Measurements from ENCODE around the gene PON3.
"Not testable (repeated sequence)": the region's sequence is repeated elsewhere in the genome, so short reads cannot be mapped to it uniquely, and the experiment has no call there.

PON3 gene

GRCh38 chr7:95411666-95412065 is 15.5 kb upstream of the PON3 start:
- no peak for DNase-seq

DNA sequence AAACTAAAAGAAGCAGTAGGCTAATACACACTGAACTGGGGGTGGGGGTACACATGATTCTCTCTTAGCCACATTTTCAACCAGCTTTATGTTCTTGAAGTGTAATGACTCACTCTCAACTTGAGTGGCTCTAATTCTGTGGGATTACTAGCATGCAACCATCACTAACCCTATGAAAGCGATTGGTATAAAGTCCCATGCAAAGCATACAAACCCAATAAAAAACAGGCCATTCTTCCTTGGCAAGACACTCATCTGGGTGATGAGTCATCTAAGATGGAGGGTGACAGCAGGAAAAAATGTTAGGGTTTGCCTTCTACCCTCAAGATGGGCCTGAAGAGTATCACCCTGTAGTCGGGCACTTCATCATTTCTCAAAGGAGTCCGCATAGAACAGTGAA is 14.9 kb upstream of the PON3 start:
- DNase-seq = peak; percentile 33

DNA sequence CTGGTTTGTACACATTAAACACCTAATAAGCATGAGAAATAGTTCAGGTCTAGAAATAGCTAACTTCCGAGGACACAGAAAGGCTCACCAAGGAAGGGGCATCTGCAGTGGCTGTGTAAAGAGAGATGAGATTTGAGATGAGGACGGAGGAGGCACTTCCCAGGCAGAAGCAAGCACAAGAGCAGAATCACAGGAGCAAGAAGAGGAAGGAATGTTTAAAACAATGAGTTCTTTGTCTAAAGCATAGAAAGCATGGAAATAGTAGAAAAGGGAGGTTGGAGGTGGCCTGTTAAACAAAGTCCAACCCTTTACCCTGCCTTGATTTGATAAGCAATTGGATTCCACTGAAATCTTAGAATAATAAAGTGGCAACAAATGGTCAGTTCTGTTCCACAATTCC is 11.6 kb upstream of the PON3 start:
- no peak for DNase-seq

DNA sequence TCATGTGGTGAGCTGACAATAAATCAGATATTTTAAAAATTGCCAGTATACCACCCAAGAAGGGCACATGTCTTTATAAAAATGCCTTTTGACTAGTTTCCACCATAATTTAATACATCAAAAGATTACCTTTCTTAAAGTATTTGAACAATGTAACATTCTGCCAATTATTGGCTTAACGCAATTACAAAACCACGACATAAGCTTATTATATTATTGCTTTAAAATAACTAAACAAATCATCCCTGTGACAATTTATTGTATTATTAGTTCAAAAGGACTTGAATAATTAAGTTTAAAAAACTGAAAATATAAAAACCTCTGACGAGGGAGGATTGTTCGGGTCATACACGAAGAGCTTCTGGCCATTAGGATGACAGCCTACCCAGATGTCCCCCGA is 9.6 kb upstream of the PON3 start:
- no peak for DNase-seq

DNA sequence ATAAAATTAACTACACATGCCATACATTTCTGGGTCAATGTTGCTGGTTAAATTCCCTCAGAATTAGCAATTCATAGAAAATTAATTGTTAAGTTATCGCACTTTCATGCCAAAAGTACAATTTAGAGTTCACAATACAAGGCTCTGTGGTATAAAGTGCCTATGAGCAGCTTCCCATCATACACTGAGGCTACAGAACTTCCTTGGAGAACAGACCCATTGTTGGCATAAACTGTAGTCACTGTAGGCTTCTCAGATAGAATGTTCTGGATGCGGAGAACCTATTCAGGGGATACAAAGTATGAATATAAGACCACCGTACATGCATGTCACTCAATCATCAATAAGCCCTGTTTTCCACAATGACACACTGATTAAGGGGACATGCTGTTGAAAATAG is 9.0 kb upstream of the PON3 start:
- DNase-seq = no peak

- no peak for DNase-seq
These were observed 8.2 kb upstream of the PON3 start for GRCh38 chr7:95404316-95404865.

- DNase-seq = no peak
These were observed 2.2 kb upstream of the PON3 start for GRCh38 chr7:95398155-95398940.

DNA sequence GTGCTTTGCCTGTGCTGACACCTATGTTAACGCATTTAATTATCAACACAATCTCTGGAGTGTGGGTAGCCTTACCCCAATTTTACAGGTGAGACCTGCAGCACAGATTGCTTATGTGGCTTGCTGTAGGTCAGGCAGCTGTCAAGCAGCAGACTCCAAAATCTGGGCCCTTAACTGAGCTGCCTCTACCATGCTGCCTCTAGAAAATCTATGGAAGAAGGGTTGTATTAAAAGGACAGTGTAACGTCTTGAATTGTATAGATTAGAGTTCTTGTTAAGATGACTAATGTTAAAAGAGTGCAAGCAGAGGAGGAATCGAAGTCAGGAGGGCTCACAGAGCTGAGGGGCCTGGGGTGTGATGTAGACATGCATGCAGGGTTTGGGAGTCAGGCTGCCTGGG is 1.2 kb upstream of the PON3 start:
- DNase-seq = no peak

DNA sequence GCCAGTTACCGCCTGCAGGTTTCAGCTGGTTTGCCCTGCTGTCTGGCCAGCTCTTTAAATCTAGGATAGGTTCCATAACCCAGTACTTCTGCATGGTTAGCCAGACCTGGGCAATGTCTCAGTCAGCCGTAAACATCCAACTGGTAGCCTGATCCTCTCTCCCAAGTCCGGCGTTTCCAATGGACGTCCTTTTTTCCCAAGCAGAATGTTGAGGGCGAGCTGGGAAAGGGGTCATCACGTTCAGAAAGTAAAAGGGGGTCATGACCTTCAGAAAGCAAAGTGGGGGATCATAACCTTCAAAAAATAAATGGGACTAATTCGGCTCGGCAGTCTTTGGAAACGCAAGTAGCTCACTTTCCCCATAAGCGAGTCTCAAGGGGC is 430 bp downstream of the PON3 start:
- no peak for DNase-seq

DNA sequence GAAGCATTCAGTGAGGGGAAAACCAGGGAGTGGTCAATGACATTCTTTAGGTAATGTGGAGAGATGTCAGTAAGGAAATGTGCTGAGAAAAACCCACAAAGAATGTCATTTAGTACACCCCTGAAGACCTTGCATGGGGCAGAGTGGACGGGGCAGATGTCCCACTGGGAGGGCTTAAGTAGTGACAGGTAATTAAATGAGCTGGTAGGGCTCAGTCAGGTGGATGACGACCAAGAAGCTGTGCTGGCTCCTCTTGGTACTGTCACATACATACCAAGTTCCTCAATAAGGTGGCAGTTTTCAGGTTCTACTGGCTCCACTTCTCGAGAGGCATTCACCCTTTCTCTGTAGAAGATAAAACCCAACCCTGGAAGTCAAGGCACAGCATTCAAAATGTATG is 1.8 kb downstream of the PON3 start:
- DNase-seq = no peak

DNA sequence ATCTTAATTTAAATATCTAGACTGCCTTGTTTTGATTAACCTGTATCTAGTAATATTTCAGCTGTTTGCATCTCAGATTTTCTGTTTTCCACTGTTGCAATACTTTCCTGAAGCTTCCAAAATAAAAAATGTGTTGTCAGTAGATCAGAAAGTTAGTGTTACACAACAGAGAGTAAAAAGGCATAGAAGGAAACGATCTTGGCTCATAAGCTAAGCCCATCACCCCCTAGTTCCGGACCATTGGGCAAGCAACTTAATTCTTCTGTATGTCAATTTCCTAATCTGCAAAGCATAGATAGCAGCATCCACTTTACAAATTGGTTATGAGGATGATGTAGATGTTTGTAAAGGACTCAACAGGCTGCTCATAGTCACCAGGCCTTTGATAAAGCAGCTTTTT is 4.4 kb downstream of the PON3 start:
- DNase-seq = no peak

DNA sequence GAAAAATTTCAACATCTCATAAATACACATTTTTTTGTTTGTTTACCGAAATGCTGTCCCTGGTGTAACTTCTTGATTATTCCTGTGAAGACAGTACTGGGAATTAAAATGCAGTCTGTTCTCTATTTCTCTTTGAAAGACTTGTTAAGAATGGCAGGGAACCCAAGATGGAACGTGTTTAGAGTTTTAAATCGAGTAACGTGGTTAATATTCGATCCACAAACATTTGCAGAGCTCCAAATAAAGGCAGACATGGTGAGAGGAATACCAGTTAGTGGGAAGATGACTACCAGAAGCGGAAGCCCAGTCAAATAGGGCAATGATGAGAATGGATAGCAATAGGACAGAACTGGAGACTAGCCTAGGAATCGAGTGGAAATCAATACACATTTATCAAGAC is 6.7 kb downstream of the PON3 start:
- no peak for DNase-seq

GRCh38 chr7:95379457-95379856 is 16.7 kb downstream of the PON3 start:
- DNase-seq = not testable (repeated sequence)

GRCh38 chr7:95376632-95377400 is 19.4 kb downstream of the PON3 start:
- DNase-seq = no peak

DNA sequence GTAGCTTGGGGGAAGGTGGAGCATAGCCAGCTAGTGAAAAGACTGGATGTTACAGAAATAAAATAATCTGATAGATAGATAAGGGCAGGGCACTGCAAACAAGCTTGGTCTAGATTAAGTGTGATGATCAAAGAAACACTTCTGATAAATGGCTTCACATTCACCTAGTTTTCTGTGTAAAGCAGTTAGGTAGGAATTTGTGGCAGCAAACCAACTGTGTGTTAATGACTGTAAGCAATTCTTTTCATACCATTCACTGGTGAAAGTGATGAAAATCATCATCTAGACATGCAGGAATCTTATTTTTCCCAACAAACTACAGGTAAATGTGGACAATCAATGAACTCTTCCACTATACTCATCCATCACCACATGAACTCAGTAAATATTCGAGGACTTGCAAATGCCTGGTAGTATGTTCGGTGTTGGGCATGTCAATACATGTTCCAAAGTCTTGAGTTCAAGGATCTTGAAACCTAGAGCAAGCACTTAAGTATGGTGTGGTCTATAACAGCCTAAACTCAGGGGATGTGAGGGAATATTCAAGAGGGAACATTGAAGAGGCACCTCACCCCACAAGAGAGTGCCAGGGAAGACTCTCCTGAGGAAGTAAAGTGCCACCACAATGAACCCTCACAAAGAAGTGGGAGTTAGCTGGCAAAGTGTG is 20.5 kb downstream of the PON3 start:
- no peak for DNase-seq

- no peak for DNase-seq
These were observed 22.9 kb downstream of the PON3 start for GRCh38 chr7:95373323-95373722.

- DNase-seq = no peak
These were observed 27.9 kb downstream of the PON3 start for GRCh38 chr7:95368235-95368634.

GRCh38 chr7:95367606-95368005 is 28.6 kb downstream of the PON3 start:
- DNase-seq = no peak

DNA sequence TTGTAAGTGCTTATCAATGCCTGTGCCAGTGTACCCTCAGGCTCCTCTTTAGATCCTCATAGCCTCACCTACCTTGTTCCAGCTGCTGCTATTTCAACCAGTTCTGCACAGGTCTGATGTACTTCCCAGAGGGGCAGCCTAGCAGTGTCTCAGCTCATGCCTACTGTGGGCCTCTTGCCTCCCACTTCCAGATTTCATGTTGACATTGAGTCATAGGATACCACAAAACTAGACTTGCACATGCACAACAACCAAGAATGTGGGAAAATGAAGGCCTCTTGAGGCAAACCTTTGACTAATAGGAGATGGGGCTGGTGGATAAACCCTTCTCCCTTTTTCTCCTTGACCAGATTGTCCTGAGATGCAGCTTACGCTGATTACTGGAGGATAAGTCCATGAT is 31.0 kb downstream of the PON3 start:
- peak; percentile 47 for DNase-seq

GRCh38 chr7:95357623-95358022 is 38.6 kb downstream of the PON3 start:
- no peak for DNase-seq

DNA sequence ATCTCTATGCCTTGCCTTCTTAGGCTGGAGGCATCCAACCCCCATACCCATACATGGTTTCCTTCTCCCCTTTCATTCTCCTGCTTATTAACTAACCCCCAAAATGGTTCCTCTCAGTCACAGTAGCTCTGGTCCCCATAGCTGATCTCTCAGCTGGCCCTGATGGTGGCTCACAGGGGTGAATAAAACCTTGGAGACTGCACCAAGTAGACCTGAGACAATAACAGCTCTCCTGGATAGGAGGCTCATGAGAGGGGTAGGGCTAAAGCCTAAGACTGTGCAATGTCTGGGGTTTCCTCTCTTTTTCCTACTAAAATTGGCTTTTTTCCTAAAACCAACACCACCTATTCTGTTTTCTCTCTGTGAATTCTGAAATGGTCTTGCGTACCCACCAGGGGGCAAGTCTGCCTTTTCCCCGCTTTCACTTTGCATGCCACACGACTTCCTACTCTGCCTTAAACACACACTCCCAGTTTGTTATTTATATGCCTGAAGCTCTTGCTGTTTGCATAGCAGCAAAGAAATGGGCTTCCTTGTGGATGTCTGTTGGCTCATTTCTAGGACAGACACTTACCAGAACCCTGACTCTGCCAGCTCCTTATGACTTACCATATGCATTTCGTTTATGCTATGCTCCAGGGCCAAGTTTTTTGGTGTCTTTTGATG is 53.4 kb downstream of the PON3 start:
- DNase-seq = no peak

- DNase-seq = no peak
These were observed 54.1 kb downstream of the PON3 start for GRCh38 chr7:95342029-95342428.

DNA sequence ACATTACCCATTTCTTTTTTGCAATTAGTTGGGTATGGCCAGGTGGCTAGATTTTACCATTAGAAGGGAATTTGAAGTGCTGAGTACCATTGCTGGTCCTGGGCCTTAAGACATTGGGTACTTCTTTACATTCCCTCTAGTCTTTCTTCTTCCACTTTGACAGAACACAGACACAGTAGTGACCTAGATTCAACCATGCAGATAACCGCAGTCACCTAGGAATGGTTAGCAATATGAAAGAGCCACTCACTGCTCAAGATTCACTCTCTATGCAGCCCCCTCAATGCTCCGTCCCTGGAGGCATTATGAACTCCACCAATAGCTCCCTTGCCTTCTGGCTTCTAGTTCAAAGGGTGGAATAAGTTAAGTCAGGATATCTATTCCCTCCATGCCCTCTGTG is 55.7 kb downstream of the PON3 start:
- no peak for DNase-seq

Measured in fibroblast of skin of right biceps (primary cell).